Neural cell (in vitro differentiated cells): Measurements from ENCODE around the gene COQ2. TPM values are rescaled to one million over a fixed set of nuclear protein-coding genes. Genes with fewer than 3 reads are reported as not detected.

Experiments
- H2AFZ ChIP-seq: fragments of 200-600, 300-800 bp; sonication (generic), shearing (Covaris generic); 2 replicates; pipeline ENCODE4 v1.6.0; 2014; ENCODE audit warnings: low read depth, mild to moderate bottlenecking, antibody characterized with exemption, low read length, moderate library complexity
- H3F3A ChIP-seq: fragments of 200-600 bp; shearing (Covaris generic); 2 replicates; pipeline ENCODE4 v1.6.1; 2016; ENCODE audit warnings: mild to moderate bottlenecking, moderate library complexity, mixed read lengths, antibody characterized with exemption, low read length; ENCODE audit not compliant: insufficient read depth, poor library complexity, severe bottlenecking
- H3K27ac ChIP-seq: fragments of 200-600, 300-800 bp; sonication (generic), shearing (Covaris generic); 2 replicates; pipeline ENCODE4 v1.5.1; 2014; ENCODE audit warnings: mild to moderate bottlenecking, low read length, moderate library complexity
- H3K27me3 ChIP-seq: fragments of 300-800, 200-600 bp; sonication (generic), shearing (Covaris generic); 2 replicates; pipeline ENCODE4 v1.6.0; 2014; ENCODE audit warnings: mild to moderate bottlenecking, low read depth, low read length, moderate library complexity; ENCODE audit not compliant: insufficient read depth
- H3K36me3 ChIP-seq: fragments of 300-800, 200-600 bp; sonication (generic), shearing (Covaris generic); 2 replicates; pipeline ENCODE4 v1.5.1; 2014; ENCODE audit warnings: mild to moderate bottlenecking, antibody characterized with exemption, low read length, moderate library complexity; ENCODE audit not compliant: insufficient read depth
- H3K4me2 ChIP-seq: fragments of 300-800, 200-600 bp; sonication (generic), shearing (Covaris generic); 2 replicates; pipeline ENCODE4 v1.6.0; 2014; ENCODE audit warnings: mild to moderate bottlenecking, low read length
- H3K4me3 ChIP-seq: fragments of 300-800, 200-600 bp; sonication (generic), shearing (Covaris generic); 2 replicates; pipeline ENCODE4 v1.5.1; 2014; ENCODE audit warnings: mild to moderate bottlenecking, low read length, moderate library complexity
- H3K79me2 ChIP-seq: fragments of 200-600 bp; shearing (Covaris generic); replicated peaks from 2 replicates; pipeline ENCODE4 v1.6.0; 2014; ENCODE audit warnings: mild to moderate bottlenecking, low read length, moderate library complexity; ENCODE audit not compliant: insufficient read depth
- H3K9ac ChIP-seq: fragments of 300-800, 200-600 bp; sonication (generic), shearing (Covaris generic); 2 replicates; pipeline ENCODE4 v1.6.1; 2016; ENCODE audit warnings: mild to moderate bottlenecking, low read length, mixed read lengths
- H3K9me2 ChIP-seq: fragments of 200-600 bp; shearing (Covaris generic); 2 replicates; pipeline ENCODE4 v1.6.1; 2016; ENCODE audit warnings: mild to moderate bottlenecking, low read length, mixed read lengths; ENCODE audit not compliant: insufficient read depth
- H3K9me3 ChIP-seq: fragments of 200-600, 300-800 bp; sonication (generic), shearing (Covaris generic); 2 replicates; pipeline ENCODE4 v1.6.1; 2016; ENCODE audit warnings: mild to moderate bottlenecking, mixed run types, low read length, moderate library complexity, mixed read lengths
- H4K20me1 ChIP-seq: fragments of 200-600 bp; shearing (Covaris generic); 2 replicates; pipeline ENCODE4 v1.6.1; 2016; ENCODE audit warnings: mild to moderate bottlenecking, mixed run types; ENCODE audit not compliant: insufficient read depth
- CTCF ChIP-seq: fragments of 450-650 bp; IDR thresholded peaks from 2 replicates; pipeline ENCODE4 v1.5.1; 2014; ENCODE audit warnings: antibody characterized with exemption, mild to moderate bottlenecking, moderate library complexity; ENCODE audit not compliant: poor library complexity, severe bottlenecking
- EP300 ChIP-seq: fragments of 450-650 bp; conservative IDR thresholded peaks from 2 replicates; pipeline ENCODE4 v1.6.1; 2014; ENCODE audit warnings: antibody characterized with exemption, mild to moderate bottlenecking, moderate library complexity; ENCODE audit not compliant: poor library complexity, severe bottlenecking
- EZH2 ChIP-seq: fragments of 200-600, 300-800 bp; shearing (Covaris generic), sonication (generic); IDR thresholded peaks from 2 replicates; pipeline ENCODE4 v1.6.1; 2014; ENCODE audit warnings: antibody characterized with exemption, low read length, borderline replicate concordance, mild to moderate bottlenecking; ENCODE audit not compliant: insufficient read depth, poor library complexity, severe bottlenecking
- MXI1 ChIP-seq: fragments of 450-650 bp; conservative IDR thresholded peaks from 2 replicates; pipeline ENCODE4 v1.6.1; 2014; ENCODE audit warnings: antibody characterized with exemption, mild to moderate bottlenecking; ENCODE audit not compliant: poor library complexity, severe bottlenecking
- POLR2AphosphoS5 ChIP-seq: IDR thresholded peaks from 2 replicates; pipeline ENCODE4 v1.6.1; 2012
- RAD21 ChIP-seq: fragments of 450-650 bp; conservative IDR thresholded peaks from 2 replicates; pipeline ENCODE4 v1.6.1; 2014; ENCODE audit warnings: antibody characterized with exemption, mild to moderate bottlenecking, moderate library complexity
- REST ChIP-seq: IDR thresholded peaks from 2 replicates; pipeline ENCODE4 v1.6.1; 2012; ENCODE audit warnings: borderline replicate concordance
- SMC3 ChIP-seq: fragments of 450-650 bp; conservative IDR thresholded peaks from 2 replicates; pipeline ENCODE4 v1.6.1; 2014; ENCODE audit warnings: antibody characterized with exemption, mild to moderate bottlenecking, moderate library complexity; ENCODE audit not compliant: poor library complexity
- TAF1 ChIP-seq: IDR thresholded peaks from 2 replicates; pipeline ENCODE4 v1.6.1; 2012; ENCODE audit warnings: low read depth
- polyA plus RNA-seq: library from polyadenylated mRNA; depleted of rRNA; stranded (reverse); fragments of >200 nt; gene quantifications from 2 replicates; pipeline ENCODE4 v1.2.3, GENCODE V29; 2014

COQ2 gene
- polyA plus RNA-seq, 1 donor from 2014 or later: 19.8 TPM

- H3K36me3 ChIP-seq: no peaks in the 10 kb centered on the region
- no peak overlapping the region for H3K4me3 ChIP-seq
- H2AFZ ChIP-seq: no peak overlapping the region
- no peaks in the 10 kb centered on the region for H3K9me3 ChIP-seq
- no peaks in the 10 kb centered on the region for H3K79me2 ChIP-seq
- no peak overlapping the region for H3K27ac ChIP-seq
- no peak overlapping the region for H3K9ac ChIP-seq
- H3K4me2 ChIP-seq: no peak overlapping the region
- no peak for TF ChIP-seq EZH2
- no peaks in the 10 kb centered on the region for H3K27me3 ChIP-seq
- H3K9me2 ChIP-seq: no peaks in the 10 kb centered on the region
- H3F3A ChIP-seq: no peaks in the 10 kb centered on the region
- no peaks in the 10 kb centered on the region for H4K20me1 ChIP-seq
Measured at GRCh38 chr4:83252782-83253405, 31.7 kb downstream of the COQ2 start.

- Histone ChIP-seq H3K4me2 (no peak overlapping the region), H3K4me3 (no peak overlapping the region), H3F3A (no peaks in the 10 kb centered on the region), H3K36me3 (no peaks in the 10 kb centered on the region), H2AFZ (no peak overlapping the region), H3K79me2 (no peaks in the 10 kb centered on the region), H3K9ac (no peak overlapping the region), H3K9me3 (no peaks in the 10 kb centered on the region), H3K27ac (no peak overlapping the region), H4K20me1 (no peaks in the 10 kb centered on the region), H3K27me3 (no peaks in the 10 kb centered on the region), H3K9me2 (no peaks in the 10 kb centered on the region)
- TF ChIP-seq RAD21 (no peak), MXI1 (no peak), CTCF (no peak), EP300 (no peak)
Measured at GRCh38 chr4:83251447-83251830, 33.2 kb downstream of the COQ2 start.

- Histone ChIP-seq H3K9me3 (no peaks in the 10 kb centered on the region), H3K4me2 (no peak overlapping the region), H2AFZ (no peak overlapping the region), H3F3A (no peaks in the 10 kb centered on the region), H3K9me2 (no peaks in the 10 kb centered on the region), H3K4me3 (no peak overlapping the region), H4K20me1 (no peaks in the 10 kb centered on the region), H3K9ac (no peak overlapping the region), H3K27ac (no peak overlapping the region), H3K27me3 (no peaks in the 10 kb centered on the region), H3K36me3 (no peaks in the 10 kb centered on the region), H3K79me2 (no peaks in the 10 kb centered on the region)
- TF ChIP-seq CTCF: no peak
- TF ChIP-seq EZH2: no peak
- no peak for TF ChIP-seq REST
- TF ChIP-seq MXI1: no peak
- no peak for TF ChIP-seq RAD21
- no peak for TF ChIP-seq POLR2AphosphoS5
- TF ChIP-seq TAF1: no peak
- TF ChIP-seq EP300: no peak
- TF ChIP-seq SMC3: no peak
Measured at GRCh38 chr4:83250687-83251446, 33.7 kb downstream of the COQ2 start.
